WTC11 (cell line): ENCODE data around the gene ZNF358. TPM values are rescaled to one million over a fixed set of nuclear protein-coding genes. Genes with fewer than 3 reads are reported as not detected.

Experiments
- ATAC-seq: fragments of 200-7000 bp; cut with Tn5 transposase; 2 replicates; pipeline ENCODE4 v1.10.0; 2021; ENCODE audit warnings: mild to moderate bottlenecking, moderate library complexity
- CTCF ChIA-PET: fragments of 300-600 bp; sonication (Branson Sonifier 250); formaldehyde crosslinking; loops from one replicate; lab custom pipeline; 2021; ENCODE audit warnings: antibody characterized with exemption; lab: Charles Lee
- POLR2A ChIA-PET: fragments of 350-600 bp; sonication (Branson Sonifier 250); formaldehyde crosslinking; loops from one replicate; lab custom pipeline; 2021; ENCODE audit warnings: antibody characterized with exemption; lab: Charles Lee
- DNase-seq: peaks from one replicate; pipeline ENCODE4 v3.0.0; 2021; ENCODE audit warnings: low spot score
- H3K27ac Mint-ChIP-seq: 2 replicates; pipeline ENCODE4 v1.8.0; 2021; ENCODE audit warnings: mixed read lengths
- H3K27me3 Mint-ChIP-seq: 2 replicates; pipeline ENCODE4 v1.8.0; 2021; ENCODE audit warnings: low read depth, mild to moderate bottlenecking, moderate library complexity, mixed read lengths
- H3K36me3 Mint-ChIP-seq: 2 replicates; pipeline ENCODE4 v1.8.0; 2021; ENCODE audit warnings: mixed read lengths
- H3K4me1 Mint-ChIP-seq: 2 replicates; pipeline ENCODE4 v1.8.0; 2022; ENCODE audit warnings: mixed read lengths
- H3K4me3 Mint-ChIP-seq: 2 replicates; pipeline ENCODE4 v1.8.0; 2021; ENCODE audit warnings: mild to moderate bottlenecking, moderate library complexity, mixed read lengths
- H3K9me3 Mint-ChIP-seq: 2 replicates; pipeline ENCODE4 v1.8.0; 2021; ENCODE audit warnings: mixed read lengths
- AFF4 ChIP-seq: sonication (generic); formaldehyde crosslinking; IDR thresholded peaks from 2 replicates; pipeline ENCODE4 v1.8.1; 2023; ENCODE audit warnings: mild to moderate bottlenecking, missing genetic modification reagents, borderline replicate concordance
- ARID4B ChIP-seq: sonication (generic); formaldehyde crosslinking; IDR thresholded peaks from 2 replicates; pipeline ENCODE4 v1.8.0; 2023; ENCODE audit warnings: missing genetic modification reagents, mild to moderate bottlenecking, borderline replicate concordance
- ATF3 ChIP-seq: sonication (generic); formaldehyde crosslinking; conservative IDR thresholded peaks from 2 replicates; pipeline ENCODE4 v1.8.1; 2022; ENCODE audit warnings: mild to moderate bottlenecking, missing genetic modification reagents
- ATF6 ChIP-seq: sonication (generic); formaldehyde crosslinking; IDR thresholded peaks from 2 replicates; pipeline ENCODE4 v1.8.1; 2023; ENCODE audit warnings: mild to moderate bottlenecking, missing genetic modification reagents
- CREM ChIP-seq: sonication (generic); formaldehyde crosslinking; IDR thresholded peaks from 2 replicates; pipeline ENCODE4 v1.8.1; 2022; ENCODE audit warnings: mild to moderate bottlenecking, missing genetic modification reagents, moderate library complexity
- CTCF ChIP-seq: fragments of 200-600 bp; IDR thresholded peaks from 2 replicates; pipeline ENCODE4 v1.8.0; 2022; ENCODE audit warnings: antibody characterized with exemption
- E2F4 ChIP-seq: sonication (generic); formaldehyde crosslinking; IDR thresholded peaks from 2 replicates; pipeline ENCODE4 v1.8.1; 2022; ENCODE audit warnings: low read depth, mild to moderate bottlenecking, moderate library complexity, missing genetic modification reagents, borderline replicate concordance
- EMX1 ChIP-seq: fragments of 250-450 bp; sonication (Bioruptor Pico); IDR thresholded peaks from 2 replicates; pipeline ENCODE4 v1.8.0; 2021; ENCODE audit warnings: mild to moderate bottlenecking
- FOXJ3 ChIP-seq: sonication (generic); formaldehyde crosslinking; IDR thresholded peaks from 2 replicates; pipeline ENCODE4 v1.9.0; 2021; ENCODE audit warnings: missing genetic modification reagents, mild to moderate bottlenecking, borderline replicate concordance
- NFE2L1 ChIP-seq: sonication (generic); formaldehyde crosslinking; IDR thresholded peaks from 2 replicates; pipeline ENCODE4 v1.8.1; 2023; ENCODE audit warnings: missing genetic modification reagents
- NR3C1 ChIP-seq: sonication (generic); formaldehyde crosslinking; conservative IDR thresholded peaks from 2 replicates; pipeline ENCODE4 v1.8.1; 2023; ENCODE audit warnings: low read depth, mild to moderate bottlenecking, missing genetic modification reagents
- PREB ChIP-seq: sonication (generic); formaldehyde crosslinking; IDR thresholded peaks from 2 replicates; pipeline ENCODE4 v1.8.1; 2022; ENCODE audit warnings: mild to moderate bottlenecking, missing genetic modification reagents, moderate library complexity, borderline replicate concordance
- USF2 ChIP-seq: sonication (generic); formaldehyde crosslinking; IDR thresholded peaks from 2 replicates; pipeline ENCODE4 v1.8.1; 2023; ENCODE audit warnings: mild to moderate bottlenecking, missing genetic modification reagents, moderate library complexity
- ZMAT4 ChIP-seq: fragments of 250-450 bp; sonication (Bioruptor Pico); IDR thresholded peaks from 2 replicates; pipeline ENCODE4 v1.9.0; 2021; ENCODE audit warnings: mild to moderate bottlenecking
- ZNF396 ChIP-seq: fragments of 250-450 bp; sonication (Bioruptor Pico); IDR thresholded peaks from 2 replicates; pipeline ENCODE4 v1.8.0; 2021; ENCODE audit warnings: mild to moderate bottlenecking, moderate library complexity, borderline replicate concordance
- ZSCAN18 ChIP-seq: fragments of 250-450 bp; sonication (Bioruptor Pico); IDR thresholded peaks from 2 replicates; pipeline ENCODE4 v2.1.2; 2022; ENCODE audit warnings: mild to moderate bottlenecking, moderate library complexity
- total RNA-seq: library from RNA; stranded (reverse); gene quantifications from 3 replicates; pipeline ENCODE4 v1.2.3, GENCODE V29; 2021

The ZNF358 gene
- total RNA-seq, 1 experiment from 2014 or later = 37.5 TPM

- no peak overlapping the region for H3K4me3 Mint-ChIP-seq
- H3K27me3 Mint-ChIP-seq = no peaks in the 10 kb centered on the region
- no peaks in the 10 kb centered on the region for H3K9me3 Mint-ChIP-seq
- CTCF ChIA-PET = interaction anchor here (0.7 kb wide), 1 partner anchor 9 kb away, joined by 3 read pairs; no protein-coding TSS in a partner anchor
- H3K36me3 Mint-ChIP-seq = peaks cover 16% of the 10 kb centered on the region
- no peak for TF ChIP-seq NFE2L1 (CRISPR knock-in tag)
- no peak for TF ChIP-seq EMX1 (CRISPR knock-in tag)
- no peak for TF ChIP-seq FOXJ3 (CRISPR knock-in tag)
- TF ChIP-seq, all 79 proteins: peak for 0
- DNase-seq (no peak), ATAC-seq (no peak)
- Mint-ChIP-seq H3K4me1 (peaks cover 5% of the 10 kb centered on the region), H3K27ac (no peak overlapping the region)
- POLR2A ChIA-PET = no interaction called here
These were observed 30.0 kb downstream of the ZNF358 start for GRCh38 chr19:7545904-7546303.

GRCh38 chr19:7547159-7547558, 31.3 kb downstream of the ZNF358 start:
- no peak for DNase-seq
- Mint-ChIP-seq H3K4me1 (peaks cover 8% of the 10 kb centered on the region), H3K36me3 (peaks cover 16% of the 10 kb centered on the region), H3K4me3 (no peak overlapping the region)
- POLR2A ChIA-PET = no interaction called here
- TF ChIP-seq ATF6 (CRISPR knock-in tag) (no peak), E2F4 (CRISPR knock-in tag) (no peak), ZSCAN18 (no peak), CTCF (no peak), PREB (no peak), ZMAT4 (CRISPR knock-in tag) (no peak), ATF3 (CRISPR knock-in tag) (no peak), USF2 (CRISPR knock-in tag) (no peak), CREM (no peak), AFF4 (no peak), NR3C1 (no peak), ARID4B (no peak), ZNF396 (CRISPR knock-in tag) (no peak)
- TF ChIP-seq, all 79 proteins: peak for 0
- Mint-ChIP-seq H3K9me3 (no peaks in the 10 kb centered on the region), H3K27me3 (peaks cover 5% of the 10 kb centered on the region; the same call in 1 of the 2 replicates), H3K27ac (no peak overlapping the region)
- no peak for ATAC-seq
- CTCF ChIA-PET = no interaction called here
